ENCODE results near the gene MAP2K3.

MAP2K3 gene

DNA sequence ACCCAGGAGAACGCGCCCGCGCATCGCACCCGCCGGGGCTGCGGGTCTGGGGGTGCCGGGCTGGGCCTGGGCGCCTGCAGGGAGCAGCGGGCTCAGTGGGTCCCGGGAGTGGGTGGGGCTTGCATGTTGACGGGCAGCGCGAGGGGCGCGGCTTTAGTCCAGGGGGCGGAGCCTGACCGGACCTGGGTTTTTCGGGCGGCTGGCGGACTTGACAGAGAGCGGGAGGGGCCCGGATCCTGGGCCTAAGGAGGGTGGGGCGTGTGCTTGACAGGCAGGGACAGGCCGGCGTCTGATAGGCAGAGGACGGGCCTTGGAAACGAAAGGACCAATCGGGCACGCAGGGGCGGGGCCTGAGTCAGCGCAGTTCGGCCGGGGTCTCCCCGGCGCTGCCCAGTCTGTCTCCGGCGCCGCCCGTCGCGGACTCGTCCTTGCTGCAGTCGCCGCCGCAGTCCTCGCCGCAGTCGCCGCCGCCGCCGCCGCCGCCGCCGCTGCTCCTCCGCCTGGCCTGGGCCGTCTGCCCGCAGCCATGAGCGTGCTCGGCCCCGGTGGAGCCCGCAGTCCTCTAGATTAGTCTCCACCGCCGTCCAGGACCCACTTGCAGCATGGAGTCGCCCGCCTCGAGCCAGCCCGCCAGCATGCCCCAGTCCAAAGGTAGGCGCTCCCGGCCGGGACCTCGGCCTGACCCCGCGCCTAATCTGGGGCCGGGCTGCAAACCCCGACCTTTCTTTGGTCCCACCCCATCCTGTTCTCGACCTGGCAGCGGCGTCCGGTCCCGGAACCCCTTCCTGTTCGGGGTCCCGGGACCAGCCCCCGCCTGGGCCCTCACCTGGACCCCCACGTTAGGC, at the start of gene MAP2K3:
Gene MAP2K3, plus strand, starts transcription at position 393 of the 845 bp plus-strand sequence. Its CDS starts 210 bp downstream, at position 603.
- Histone ChIP-seq H3K4me1 (ENCODE audit: control insufficient read depth, insufficient read depth, low read length) (peaks cover 7% of the 10 kb centered on the region), H3K9ac (ENCODE audit: low read depth, low read length) (peak within 1 kb of the TSS; percentile 73)

DNA sequence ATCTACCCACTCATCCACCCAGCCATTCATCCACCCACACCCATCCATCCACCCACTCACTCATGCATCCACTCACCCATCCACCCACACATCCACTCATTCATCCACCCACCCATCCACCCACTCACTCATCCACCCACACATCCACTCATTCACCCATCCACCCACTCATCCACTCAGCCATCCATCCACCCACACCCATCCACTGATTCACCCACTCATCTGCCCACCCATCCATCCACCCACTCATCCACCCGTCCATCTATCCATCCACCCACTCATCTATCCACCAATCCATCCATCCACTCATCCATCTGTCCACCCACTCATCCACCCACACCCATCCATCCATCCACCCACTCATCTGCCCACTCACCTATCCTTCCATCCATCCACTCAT, 48.6 kb upstream of the MAP2K3 start:
- Histone ChIP-seq H3K4me3 (ENCODE audit: low read depth, low read length) (no peak overlapping the region), H3K9me3 (ENCODE audit: control insufficient read depth, insufficient read depth, low read length) (no peaks in the 10 kb centered on the region), H3K4me1 (ENCODE audit: control insufficient read depth, insufficient read depth, low read length) (peaks cover 3% of the 10 kb centered on the region), H3K36me3 (ENCODE audit: control insufficient read depth, insufficient read depth, low read length) (no peaks in the 10 kb centered on the region), H3K27me3 (ENCODE audit: control insufficient read depth, insufficient read depth, low read length) (no peaks in the 10 kb centered on the region), H3K9ac (ENCODE audit: low read depth, low read length) (no peak overlapping the region)

More for the DNA sequence above, at the start of gene MAP2K3:
- H3K9me3 ChIP-seq (ENCODE audit: control insufficient read depth, insufficient read depth, low read length): no peaks in the 10 kb centered on the region
- H3K27me3 ChIP-seq (ENCODE audit: control insufficient read depth, insufficient read depth, low read length): peaks cover 22% of the 10 kb centered on the region
- H3K36me3 ChIP-seq (ENCODE audit: control insufficient read depth, insufficient read depth, low read length): no peaks in the 10 kb centered on the region
- peak within 1 kb of the TSS; percentile 84 for H3K4me3 ChIP-seq (ENCODE audit: low read depth, low read length)

DNA sequence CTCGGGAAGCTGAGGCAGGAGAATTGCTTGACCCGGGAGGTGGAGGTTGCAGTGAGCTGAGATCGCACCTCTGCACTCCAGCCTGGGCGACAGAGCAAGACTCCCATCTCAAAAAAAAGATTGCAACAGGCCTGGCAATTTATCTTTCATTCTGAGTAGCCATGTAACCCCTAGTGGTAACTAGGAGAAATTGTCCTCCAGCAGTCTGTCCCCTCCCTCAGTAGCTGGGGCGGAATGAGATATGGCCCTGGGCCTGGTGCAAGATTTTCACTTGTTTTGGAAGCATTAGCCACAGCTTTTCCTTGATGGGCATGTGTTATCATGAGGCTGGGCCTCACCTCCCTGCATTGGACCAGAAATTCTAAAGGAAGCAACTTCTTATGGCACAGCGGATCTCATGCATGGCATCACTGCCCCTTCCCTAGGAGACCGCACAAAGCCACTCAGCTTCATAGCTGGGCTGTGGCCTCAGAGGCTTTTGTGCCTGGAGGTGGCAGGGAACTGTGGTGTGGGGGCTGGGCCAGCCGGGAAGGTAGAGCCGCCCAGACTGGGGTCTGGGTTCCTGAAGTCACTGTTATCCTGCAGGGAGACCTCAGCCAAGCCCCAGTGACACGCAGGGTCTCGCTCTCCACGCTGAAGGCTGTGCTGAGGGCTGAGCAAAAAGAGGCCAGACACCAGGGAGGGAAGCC, 44.7 kb upstream of the MAP2K3 start:
- Histone ChIP-seq H3K9ac (ENCODE audit: low read depth, low read length) (no peak overlapping the region), H3K27me3 (ENCODE audit: control insufficient read depth, insufficient read depth, low read length) (no peaks in the 10 kb centered on the region), H3K36me3 (ENCODE audit: control insufficient read depth, insufficient read depth, low read length) (peaks cover 9% of the 10 kb centered on the region), H3K4me1 (ENCODE audit: control insufficient read depth, insufficient read depth, low read length) (peaks cover 3% of the 10 kb centered on the region), H3K9me3 (ENCODE audit: control insufficient read depth, insufficient read depth, low read length) (no peaks in the 10 kb centered on the region), H3K4me3 (ENCODE audit: low read depth, low read length) (no peak overlapping the region)

DNA sequence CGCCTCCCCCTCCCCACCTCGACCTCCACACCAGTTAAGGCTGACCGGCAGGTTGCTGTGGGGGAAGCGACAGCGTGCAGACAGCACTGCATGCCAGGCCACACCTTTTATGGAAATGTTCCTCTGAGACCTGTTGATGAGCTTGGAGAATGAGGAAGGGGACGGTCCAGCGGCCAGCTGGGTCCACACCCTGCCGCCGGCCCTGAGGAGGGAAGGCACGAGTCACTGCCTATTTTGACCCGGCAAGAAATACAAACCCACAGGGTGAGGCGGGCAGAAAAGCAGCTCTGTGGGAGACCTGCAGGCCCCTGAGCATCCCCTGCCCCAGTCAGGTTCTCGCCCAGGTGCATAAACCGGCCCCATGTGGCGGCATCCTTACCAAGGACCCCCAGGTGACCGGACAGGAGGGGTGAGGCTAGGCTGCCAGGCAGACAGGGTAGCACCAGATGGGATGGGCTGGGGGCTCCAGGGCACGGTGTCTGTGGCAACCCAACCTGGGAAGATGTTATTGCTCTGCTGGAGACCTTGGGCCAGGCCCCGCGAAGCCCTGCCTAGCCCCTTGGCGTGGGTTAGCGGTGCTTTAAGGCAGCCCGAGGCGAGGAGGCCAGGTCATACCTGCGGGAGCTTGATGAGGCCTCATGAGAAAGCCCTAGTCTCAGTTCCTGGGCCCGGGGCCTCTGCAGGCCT, 44.0 kb upstream of the MAP2K3 start:
- Histone ChIP-seq H3K36me3 (ENCODE audit: control insufficient read depth, insufficient read depth, low read length) (peaks cover 9% of the 10 kb centered on the region), H3K4me3 (ENCODE audit: low read depth, low read length) (no peak overlapping the region), H3K4me1 (ENCODE audit: control insufficient read depth, insufficient read depth, low read length) (peaks cover 3% of the 10 kb centered on the region), H3K9ac (ENCODE audit: low read depth, low read length) (peak overlapping the region; percentile 24), H3K9me3 (ENCODE audit: control insufficient read depth, insufficient read depth, low read length) (no peaks in the 10 kb centered on the region), H3K27me3 (ENCODE audit: control insufficient read depth, insufficient read depth, low read length) (no peaks in the 10 kb centered on the region)

DNA sequence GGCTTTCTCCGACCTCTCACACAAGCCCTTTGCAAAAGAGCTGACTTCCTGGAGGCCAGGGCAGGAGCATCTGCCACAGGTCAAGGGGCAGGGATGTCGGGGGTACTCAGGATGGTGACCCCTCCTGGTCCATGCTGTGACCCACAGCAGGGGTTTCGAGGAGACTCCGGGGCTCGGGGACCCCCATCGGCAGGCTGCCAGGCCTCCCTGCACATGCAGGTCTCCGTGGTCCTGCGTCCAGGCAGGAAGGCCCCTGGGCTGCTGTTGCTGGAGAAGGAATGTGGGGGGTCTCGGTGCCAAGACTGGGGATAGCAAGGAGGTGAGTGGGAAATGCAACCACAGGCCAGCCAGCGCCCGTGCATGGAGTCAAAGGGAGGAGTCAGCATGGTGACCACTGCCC, 42.9 kb upstream of the MAP2K3 start:
- no peaks in the 10 kb centered on the region for H3K27me3 ChIP-seq (ENCODE audit: control insufficient read depth, insufficient read depth, low read length)
- peaks cover 9% of the 10 kb centered on the region for H3K36me3 ChIP-seq (ENCODE audit: control insufficient read depth, insufficient read depth, low read length)
- H3K4me3 ChIP-seq (ENCODE audit: low read depth, low read length): no peak overlapping the region
- no peak overlapping the region for H3K9ac ChIP-seq (ENCODE audit: low read depth, low read length)
- H3K9me3 ChIP-seq (ENCODE audit: control insufficient read depth, insufficient read depth, low read length): no peaks in the 10 kb centered on the region
- H3K4me1 ChIP-seq (ENCODE audit: control insufficient read depth, insufficient read depth, low read length): peaks cover 3% of the 10 kb centered on the region

DNA sequence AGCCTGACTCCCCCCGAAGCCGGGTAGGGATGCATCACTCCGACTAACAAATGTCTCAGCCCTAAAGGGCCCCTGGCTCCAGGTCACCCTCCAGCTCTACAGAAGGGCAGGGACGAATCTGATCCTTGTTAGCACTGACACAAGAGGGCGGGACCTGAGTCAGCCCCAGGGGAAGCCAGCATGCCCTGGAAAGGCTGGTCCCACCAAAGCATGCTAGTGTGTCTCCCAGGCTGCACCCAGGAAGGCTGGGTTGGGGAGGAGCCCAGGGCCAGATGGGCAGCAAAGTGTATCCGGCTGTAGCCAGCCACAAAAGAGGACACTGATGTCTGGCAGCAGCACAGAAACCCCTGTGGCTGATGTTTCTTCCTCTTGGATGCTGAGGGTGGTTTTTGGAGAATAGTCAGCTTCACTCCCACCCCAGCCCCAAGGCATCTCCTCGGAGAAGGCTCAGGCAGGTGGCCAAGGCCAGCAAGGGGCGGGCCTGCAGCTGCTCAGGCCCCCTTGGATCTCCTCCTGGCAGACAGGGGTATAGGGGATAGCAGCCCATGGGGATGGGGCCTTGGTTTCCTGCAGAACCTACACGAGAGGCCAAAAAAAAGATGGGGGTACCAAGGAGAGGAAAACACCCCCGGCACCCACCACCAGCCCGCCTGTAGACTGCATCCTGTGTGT, 42.3 kb upstream of the MAP2K3 start:
- Histone ChIP-seq H3K4me1 (ENCODE audit: control insufficient read depth, insufficient read depth, low read length) (peaks cover 3% of the 10 kb centered on the region), H3K9me3 (ENCODE audit: control insufficient read depth, insufficient read depth, low read length) (no peaks in the 10 kb centered on the region), H3K27me3 (ENCODE audit: control insufficient read depth, insufficient read depth, low read length) (no peaks in the 10 kb centered on the region), H3K36me3 (ENCODE audit: control insufficient read depth, insufficient read depth, low read length) (peaks cover 9% of the 10 kb centered on the region), H3K9ac (ENCODE audit: low read depth, low read length) (no peak overlapping the region), H3K4me3 (ENCODE audit: low read depth, low read length) (no peak overlapping the region)

DNA sequence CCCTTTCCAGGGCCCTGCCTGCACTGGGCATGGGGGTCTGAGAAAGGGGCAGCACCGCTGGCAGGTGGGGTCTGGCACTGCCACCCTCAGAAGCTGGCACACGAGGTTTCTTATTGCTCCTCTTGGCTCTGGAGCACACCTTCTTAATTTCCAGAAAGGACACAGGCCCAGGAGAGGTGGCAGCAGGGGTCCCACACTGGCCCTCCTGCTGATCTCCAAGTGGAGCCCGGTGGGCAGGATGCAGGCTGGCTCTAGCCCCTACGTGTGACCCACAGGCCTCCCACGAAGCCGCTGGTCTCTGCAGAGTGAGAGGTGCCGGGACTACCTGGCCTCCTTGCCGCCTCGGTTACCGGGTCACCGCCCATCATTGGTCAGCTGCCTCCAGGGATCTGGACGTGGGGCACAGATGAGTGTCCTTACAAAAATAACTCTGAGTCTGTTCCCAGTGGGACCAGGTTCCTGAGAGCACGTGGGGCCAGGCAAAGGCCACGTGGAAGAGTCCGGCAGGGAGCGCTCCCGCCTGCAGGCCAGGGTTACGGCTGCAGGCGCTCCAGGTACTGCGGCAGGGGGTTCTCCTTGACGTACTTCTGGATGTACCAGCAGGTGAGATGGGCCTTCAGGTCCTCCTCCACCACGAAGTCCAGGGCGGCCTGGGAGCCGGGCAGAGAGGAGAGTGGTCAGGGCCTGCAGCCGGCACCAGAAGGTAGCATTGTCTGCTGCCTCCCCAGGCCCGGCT, 41.6 kb upstream of the MAP2K3 start:
- peaks cover 9% of the 10 kb centered on the region for H3K36me3 ChIP-seq (ENCODE audit: control insufficient read depth, insufficient read depth, low read length)
- H3K4me3 ChIP-seq (ENCODE audit: low read depth, low read length): no peak overlapping the region
- no peaks in the 10 kb centered on the region for H3K9me3 ChIP-seq (ENCODE audit: control insufficient read depth, insufficient read depth, low read length)
- H3K9ac ChIP-seq (ENCODE audit: low read depth, low read length): no peak overlapping the region
- H3K4me1 ChIP-seq (ENCODE audit: control insufficient read depth, insufficient read depth, low read length): peaks cover 3% of the 10 kb centered on the region
- no peaks in the 10 kb centered on the region for H3K27me3 ChIP-seq (ENCODE audit: control insufficient read depth, insufficient read depth, low read length)

DNA sequence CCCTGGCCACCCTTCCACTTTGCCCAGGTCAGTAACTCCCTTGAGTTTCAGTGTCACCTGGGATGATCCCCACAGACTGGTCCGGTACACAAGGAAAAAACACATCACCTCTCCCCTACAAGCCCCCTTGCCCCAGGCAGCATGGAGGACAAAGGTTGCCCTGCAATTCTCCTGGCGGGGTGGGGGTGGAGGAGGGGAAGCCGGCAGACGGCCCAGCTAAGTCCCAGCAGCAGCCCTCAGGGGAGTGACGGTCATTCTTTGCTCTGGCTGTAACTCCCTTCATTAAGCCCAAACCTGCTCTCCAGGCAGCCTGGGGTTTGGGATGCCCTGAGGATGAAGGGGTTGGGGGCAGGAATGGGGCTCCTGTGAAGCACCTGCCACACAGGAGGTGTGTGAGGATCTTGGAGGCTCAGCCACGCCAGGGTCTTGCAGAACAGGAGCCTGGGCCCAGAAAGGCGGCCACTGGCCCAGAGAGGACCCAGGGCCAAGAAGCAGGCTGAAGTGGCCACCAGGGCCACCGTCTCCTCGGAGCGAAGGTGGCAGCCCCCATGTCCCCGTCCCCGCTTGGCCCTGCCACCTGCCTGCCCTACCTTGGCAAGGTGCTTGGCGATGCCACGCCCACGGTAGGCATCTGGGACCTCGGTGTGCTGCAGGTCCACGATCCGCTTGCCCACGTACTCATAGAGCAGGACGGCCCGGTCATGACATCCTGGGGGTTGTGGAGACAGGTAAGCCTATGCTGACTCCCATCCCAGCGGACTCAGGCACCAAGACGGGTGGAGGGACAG, 40.8 kb upstream of the MAP2K3 start:
- H3K4me1 ChIP-seq (ENCODE audit: control insufficient read depth, insufficient read depth, low read length): peaks cover 3% of the 10 kb centered on the region
- peaks cover 9% of the 10 kb centered on the region for H3K36me3 ChIP-seq (ENCODE audit: control insufficient read depth, insufficient read depth, low read length)
- H3K9ac ChIP-seq (ENCODE audit: low read depth, low read length): no peak overlapping the region
- H3K27me3 ChIP-seq (ENCODE audit: control insufficient read depth, insufficient read depth, low read length): no peaks in the 10 kb centered on the region
- H3K9me3 ChIP-seq (ENCODE audit: control insufficient read depth, insufficient read depth, low read length): no peaks in the 10 kb centered on the region
- no peak overlapping the region for H3K4me3 ChIP-seq (ENCODE audit: low read depth, low read length)

DNA sequence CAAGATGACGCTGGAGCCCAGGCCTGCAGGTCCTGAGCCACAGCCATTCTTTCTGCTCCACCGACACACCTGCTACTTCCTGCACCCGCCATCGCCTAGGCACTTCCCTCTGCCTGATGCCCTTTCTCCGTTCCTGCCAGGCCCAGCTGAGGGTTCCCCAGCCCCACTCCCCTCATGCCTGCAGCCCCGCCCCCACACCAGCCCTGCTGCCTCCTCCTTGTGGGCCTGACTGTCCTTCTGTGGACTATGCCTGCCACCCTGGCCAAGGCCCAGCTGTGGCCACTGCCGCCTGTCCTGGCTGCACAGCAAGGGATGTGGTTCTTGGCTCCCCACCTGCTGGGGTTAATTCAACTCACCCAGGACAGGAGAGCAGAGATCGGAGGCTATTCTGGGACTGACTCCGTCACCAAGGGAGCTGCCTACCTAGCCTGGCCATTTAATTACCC, 38.8 kb upstream of the MAP2K3 start:
- no peaks in the 10 kb centered on the region for H3K9me3 ChIP-seq (ENCODE audit: control insufficient read depth, insufficient read depth, low read length)
- no peaks in the 10 kb centered on the region for H3K4me1 ChIP-seq (ENCODE audit: control insufficient read depth, insufficient read depth, low read length)
- no peak overlapping the region for H3K9ac ChIP-seq (ENCODE audit: low read depth, low read length)
- H3K36me3 ChIP-seq (ENCODE audit: control insufficient read depth, insufficient read depth, low read length): peaks cover 9% of the 10 kb centered on the region
- H3K27me3 ChIP-seq (ENCODE audit: control insufficient read depth, insufficient read depth, low read length): no peaks in the 10 kb centered on the region
- H3K4me3 ChIP-seq (ENCODE audit: low read depth, low read length): no peak overlapping the region

DNA sequence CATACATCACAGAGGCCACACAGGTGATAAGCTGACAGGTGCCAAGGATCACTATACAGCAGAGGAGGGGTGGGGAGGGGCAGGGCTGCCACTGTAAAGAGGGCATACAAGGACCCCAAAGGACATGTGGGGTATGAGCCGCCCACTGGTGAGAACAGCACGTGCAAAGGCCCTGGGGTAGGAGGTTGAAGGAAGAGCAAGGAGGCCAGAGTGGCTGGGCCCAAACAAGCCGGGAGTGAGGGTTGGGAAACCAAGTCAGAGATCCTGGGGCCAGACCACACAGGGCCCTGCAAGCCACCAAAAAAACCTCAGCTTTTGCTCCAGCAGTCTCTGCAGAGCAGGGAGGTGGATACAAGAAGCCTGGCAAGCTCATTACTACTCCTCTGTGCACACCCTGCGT, 37.8 kb upstream of the MAP2K3 start:
- no peak overlapping the region for H3K9ac ChIP-seq (ENCODE audit: low read depth, low read length)
- no peaks in the 10 kb centered on the region for H3K27me3 ChIP-seq (ENCODE audit: control insufficient read depth, insufficient read depth, low read length)
- H3K36me3 ChIP-seq (ENCODE audit: control insufficient read depth, insufficient read depth, low read length): peaks cover 9% of the 10 kb centered on the region
- no peaks in the 10 kb centered on the region for H3K4me1 ChIP-seq (ENCODE audit: control insufficient read depth, insufficient read depth, low read length)
- no peak overlapping the region for H3K4me3 ChIP-seq (ENCODE audit: low read depth, low read length)
- no peaks in the 10 kb centered on the region for H3K9me3 ChIP-seq (ENCODE audit: control insufficient read depth, insufficient read depth, low read length)
